HG03280 (cell line): ENCODE measurements around the gene EEFSEC.

Source experiments
- ATAC-seq: cut with Tn5 transposase; IDR thresholded peaks from one replicate; pipeline ENCODE4 v1.9.1; 2021; ENCODE audit warnings: mild to moderate bottlenecking, moderate library complexity; ENCODE audit not compliant: unreplicated experiment

EEFSEC gene

GRCh38 chr3:128360705-128361271, 207.5 kb downstream of the EEFSEC start:
- ATAC-seq, result no peak

DNA sequence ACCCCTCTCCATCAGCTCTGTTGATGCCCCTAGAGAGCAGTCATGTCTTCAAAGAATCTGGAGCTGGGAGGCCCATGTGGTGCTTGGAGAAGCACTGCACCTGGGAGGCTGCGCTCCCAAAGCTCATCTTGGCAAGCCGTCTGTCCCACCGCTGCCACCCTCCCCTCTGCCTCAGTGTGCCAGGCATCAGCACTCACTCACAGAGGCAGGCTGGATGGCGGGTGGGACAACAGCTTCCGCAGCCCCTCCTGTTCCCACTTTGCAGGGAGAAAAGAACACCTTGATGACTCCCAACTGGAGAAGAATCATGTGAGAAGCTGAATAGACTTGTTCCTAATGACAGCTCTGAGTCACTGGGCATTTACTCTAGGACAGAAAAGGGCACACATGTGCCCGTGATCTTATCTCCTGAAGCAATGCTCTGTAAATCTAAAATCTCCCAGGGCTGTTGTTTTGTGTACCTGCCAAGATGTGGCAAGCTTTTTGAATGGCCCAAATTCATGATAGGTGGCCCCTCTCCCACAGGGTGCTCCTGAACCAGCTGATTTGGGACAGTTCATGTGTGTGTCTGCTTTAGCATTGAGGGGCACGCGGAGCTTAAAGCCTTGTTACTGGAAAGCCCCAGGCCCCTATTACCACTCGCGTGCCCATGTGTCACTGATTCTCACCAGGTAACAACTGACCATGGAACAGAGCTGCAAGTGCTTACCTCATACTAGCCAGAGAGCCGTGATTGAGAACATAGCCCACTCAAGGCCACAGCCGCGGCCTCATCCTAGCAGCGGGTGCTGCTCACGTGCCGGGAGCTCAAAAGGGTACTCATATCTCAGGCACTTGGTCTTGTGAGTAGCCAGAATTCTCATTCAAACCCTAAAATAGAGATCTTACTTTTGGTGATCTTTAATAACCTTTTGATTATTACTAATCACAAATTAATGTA, 209.0 kb downstream of the EEFSEC start:
- ATAC-seq, result no peak

- no peak for ATAC-seq
Observed at GRCh38 chr3:128364291-128364690, 211.0 kb downstream of the EEFSEC start.

DNA sequence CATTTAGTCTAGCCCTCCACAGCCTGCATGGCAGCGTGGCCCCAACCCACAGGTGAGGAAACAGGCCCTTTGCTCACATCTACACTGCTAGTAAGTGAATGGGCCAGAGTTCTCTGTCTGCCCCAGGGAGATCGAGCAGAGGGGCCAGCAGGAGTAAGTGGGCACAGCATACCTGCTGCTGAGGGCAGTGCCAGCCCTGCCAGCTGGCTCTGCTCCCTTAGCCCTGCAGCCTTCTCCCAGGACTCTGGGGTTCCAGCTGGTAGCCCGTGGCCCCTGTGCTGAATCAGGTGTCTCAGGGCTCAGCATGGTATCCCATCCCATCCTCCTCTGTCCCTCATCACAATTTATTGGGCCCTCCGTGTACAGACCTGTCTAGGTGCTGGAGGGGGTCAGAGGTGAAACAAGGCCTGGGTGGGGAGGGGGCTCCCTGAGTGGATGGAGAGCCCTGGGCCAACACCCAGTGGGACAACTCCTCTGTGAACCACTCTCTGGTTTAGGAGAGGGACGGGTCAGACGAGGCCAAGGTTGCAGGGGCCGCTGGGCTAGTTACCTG, 211.6 kb downstream of the EEFSEC start:
- no peak for ATAC-seq

DNA sequence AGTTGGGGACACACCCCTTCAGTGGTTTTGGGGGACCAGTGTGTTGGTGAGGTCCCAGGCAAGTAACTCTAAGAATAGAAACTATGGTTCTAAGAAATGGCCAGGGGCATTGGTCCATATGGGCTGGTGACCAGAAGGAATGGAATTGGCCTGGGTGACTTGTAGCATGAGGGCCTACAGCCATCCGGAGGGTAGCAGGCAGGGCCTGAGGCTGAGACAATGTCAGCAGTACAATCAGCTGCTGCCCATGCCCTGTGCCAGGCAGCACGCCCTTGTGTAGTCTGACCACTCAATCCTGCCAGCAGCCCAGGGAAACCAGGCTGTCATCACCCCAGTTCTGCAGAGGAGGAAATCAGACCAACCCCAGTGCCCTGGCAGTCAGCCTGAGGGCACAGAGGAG, 212.9 kb downstream of the EEFSEC start:
- no peak for ATAC-seq

GRCh38 chr3:128366652-128367051, 213.4 kb downstream of the EEFSEC start:
- no peak for ATAC-seq

DNA sequence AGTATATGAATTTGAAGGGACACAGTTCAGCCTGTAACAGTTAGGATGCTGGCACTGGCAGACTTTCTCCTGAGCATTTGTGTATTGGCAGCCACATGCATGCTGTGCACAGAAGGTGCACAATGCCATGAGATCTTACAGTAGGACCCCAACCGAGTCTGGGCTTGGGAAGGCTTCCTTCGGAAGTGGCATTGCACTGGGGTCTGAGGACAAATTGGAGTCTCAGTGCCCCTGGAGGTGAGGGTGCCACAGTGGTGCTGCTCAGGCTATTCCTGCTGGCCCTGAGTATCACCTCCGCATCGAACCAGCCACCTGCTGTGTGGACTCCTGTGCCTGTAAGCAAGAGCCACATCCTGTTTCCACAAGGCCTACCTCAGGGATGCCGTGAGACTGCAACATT, 213.9 kb downstream of the EEFSEC start:
- ATAC-seq, result no peak

GRCh38 chr3:128367761-128368160, 214.5 kb downstream of the EEFSEC start:
- no peak for ATAC-seq

- no peak for ATAC-seq
Observed at GRCh38 chr3:128368626-128369025, 215.3 kb downstream of the EEFSEC start.

- no peak for ATAC-seq
Observed at GRCh38 chr3:128369121-128369703, 215.9 kb downstream of the EEFSEC start.

DNA sequence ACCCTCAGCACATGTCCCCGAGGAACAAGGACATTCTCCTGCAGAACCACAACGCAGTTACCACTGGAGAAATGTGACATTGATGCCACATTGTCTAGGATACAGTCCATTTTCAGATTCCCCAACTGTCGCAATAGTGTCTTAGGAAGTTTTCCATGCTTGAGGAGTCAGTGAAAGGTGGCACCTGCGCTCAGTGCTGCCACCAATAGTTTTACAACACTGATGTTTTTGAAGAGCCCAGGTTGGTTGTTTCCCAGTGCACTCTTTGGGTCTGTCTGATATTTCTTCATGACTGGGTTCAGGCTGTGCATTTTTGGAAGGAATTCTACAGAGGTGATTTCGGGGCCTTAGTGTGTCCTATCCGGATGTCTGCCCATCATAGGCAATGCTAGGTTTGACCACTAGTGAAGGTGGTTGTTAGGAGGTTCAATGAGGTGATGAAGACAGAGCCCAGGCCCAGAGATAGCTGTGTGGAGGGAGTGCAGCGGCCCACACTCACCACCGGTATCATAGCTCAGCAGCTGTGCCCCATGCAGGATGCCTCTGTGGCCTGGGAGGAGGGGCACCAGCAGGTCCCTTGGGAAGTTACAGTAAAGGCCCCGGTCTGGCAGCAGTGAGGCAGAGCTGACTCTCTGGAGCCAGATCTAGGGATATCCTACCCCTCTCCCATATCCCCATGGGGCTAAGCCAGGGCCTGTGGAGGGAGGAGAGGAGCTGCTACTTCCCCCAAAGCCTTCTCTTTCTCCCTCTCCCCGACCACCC, 216.8 kb downstream of the EEFSEC start:
- no peak for ATAC-seq

- no peak for ATAC-seq
Observed at GRCh38 chr3:128372281-128372680, 219.0 kb downstream of the EEFSEC start.

- ATAC-seq, result no peak
Observed at GRCh38 chr3:128372707-128373533, 219.6 kb downstream of the EEFSEC start.

DNA sequence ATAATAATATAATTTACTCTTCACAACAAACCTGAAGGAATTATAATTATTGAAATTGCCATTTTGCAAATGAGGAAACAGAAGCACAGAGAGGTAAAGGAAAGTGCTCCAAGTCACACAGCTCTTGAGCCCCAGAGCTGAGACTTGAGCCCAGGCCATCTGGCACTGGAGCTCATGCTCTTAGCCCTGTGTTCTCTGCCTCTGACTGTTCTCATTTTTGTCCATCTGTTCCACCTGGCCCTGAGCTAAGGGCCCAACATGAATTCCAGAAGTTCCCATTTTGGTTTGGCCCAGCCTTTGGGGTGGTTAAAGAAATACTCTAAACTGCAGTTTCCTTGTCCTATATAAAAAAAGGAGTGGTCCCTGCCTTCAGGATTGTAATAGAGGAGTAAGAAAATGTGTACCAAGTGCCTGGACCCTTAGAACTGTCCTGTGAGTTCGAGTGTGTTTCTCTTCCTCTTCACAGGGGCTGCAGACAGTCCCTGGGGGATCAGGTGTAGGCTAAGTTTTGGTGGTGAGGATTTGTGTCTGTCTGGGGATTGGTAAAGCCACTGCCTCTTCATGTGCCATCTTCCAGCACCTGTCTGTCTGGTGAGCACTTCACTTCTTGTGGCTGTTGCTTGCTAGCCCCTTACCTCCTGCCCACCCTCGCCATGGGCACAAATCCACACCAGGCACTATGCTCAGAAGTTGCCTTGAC, 221.6 kb downstream of the EEFSEC start:
- ATAC-seq, result no peak

GRCh38 chr3:128376516-128376915, 223.2 kb downstream of the EEFSEC start:
- ATAC-seq, result no peak

DNA sequence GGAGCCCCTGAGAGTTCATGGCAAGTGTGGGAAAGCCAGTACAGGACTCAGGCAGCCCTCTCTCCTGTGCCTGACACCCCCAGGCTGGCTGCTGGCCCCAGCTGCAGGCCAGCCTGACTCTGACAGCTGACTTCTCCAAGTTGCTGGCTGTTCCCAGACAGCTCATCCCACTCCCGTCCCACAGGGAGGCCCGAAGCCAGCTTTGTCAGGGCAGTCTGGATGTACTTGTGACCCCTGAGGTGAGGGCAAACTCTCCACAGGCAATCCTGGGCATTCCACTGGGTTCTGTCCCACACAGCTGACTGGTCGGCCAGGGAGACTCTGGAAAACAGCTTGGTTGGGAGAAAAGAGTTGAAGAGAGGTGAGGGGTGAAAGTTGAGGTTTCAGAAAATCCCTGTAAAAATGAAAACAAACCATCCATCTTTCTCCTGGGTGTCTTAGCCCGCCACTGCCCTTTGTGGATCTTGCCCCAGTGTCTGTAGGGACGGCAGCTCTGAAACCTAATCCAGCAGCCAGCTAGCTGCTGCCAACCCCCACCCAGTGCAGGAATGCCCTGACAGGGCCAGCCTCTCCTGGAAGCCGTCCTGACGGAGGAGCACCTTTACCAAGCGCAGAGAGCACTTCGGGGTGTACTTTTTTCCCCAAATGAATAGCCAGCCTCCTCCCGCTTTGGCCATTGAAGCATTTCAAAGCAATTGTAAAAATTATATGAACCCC, 225.5 kb downstream of the EEFSEC start:
- no peak for ATAC-seq

DNA sequence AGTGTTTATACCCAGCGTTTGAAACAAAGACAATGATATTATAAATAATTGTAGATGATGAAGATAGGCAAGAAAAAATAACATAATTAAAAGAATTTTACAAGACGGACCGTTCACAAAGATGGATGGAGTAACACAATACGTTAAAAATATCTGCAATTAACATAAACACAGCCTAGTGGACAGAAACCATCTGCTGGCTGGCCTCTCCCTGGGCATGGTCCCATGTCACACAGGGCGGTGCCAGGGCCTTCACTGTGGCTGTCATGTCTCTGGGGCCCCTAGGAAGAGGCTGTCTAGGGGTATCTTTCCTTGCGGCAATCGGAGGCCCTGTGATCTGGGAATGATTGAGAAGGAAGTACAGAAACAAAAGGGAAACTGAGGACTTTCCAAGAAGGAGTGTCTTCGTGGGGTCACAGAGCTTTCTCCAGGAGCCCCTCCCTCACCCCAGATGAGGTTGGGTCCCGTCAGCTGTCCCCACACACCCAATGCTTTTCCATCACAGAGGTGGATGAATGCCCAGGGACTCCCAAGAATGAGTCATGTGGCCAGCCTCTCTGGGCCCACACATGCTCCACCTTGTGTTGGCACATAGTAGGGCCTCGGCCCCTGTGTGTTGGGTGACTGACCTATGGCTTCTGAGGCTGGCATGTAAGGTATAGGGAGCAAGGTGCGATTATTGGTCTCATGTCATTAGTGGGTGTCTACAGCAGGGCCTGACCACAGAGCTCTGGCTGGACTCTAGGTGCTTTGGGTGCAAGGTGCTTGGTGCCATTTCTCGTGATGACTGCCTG, 226.3 kb downstream of the EEFSEC start:
- ATAC-seq, result no peak

DNA sequence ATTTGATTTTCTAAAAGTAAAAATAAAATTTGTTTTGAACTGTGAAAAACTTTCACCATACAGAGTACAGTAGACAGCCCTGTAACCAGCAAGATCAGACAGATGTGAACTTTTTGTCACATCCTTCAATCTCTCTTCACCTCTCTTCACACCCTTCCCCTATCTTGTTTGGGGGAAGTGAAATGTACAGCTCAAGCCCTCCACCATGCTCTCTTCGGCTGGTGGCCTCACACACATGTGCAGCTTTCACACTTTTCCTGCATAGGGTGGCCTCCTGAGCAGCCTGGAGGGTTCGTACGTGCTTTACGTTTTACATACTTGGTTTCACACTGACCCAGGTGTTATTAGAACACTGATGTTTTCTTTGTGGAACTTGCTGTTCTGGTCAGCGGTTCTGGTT, 227.0 kb downstream of the EEFSEC start:
- ATAC-seq, result no peak
